Neural cell (in vitro differentiated cells): Measurements from ENCODE around the gene PROX2. TPM values are rescaled to one million over a fixed set of nuclear protein-coding genes. Genes with fewer than 3 reads are reported as not detected.

Source experiments
- H2AFZ ChIP-seq: fragments of 200-600, 300-800 bp; sonication (generic), shearing (Covaris generic); 2 replicates; pipeline ENCODE4 v1.6.0; 2014; ENCODE audit warnings: low read depth, mild to moderate bottlenecking, antibody characterized with exemption, low read length, moderate library complexity
- H3F3A ChIP-seq: fragments of 200-600 bp; shearing (Covaris generic); 2 replicates; pipeline ENCODE4 v1.6.1; 2016; ENCODE audit warnings: mild to moderate bottlenecking, moderate library complexity, mixed read lengths, antibody characterized with exemption, low read length; ENCODE audit not compliant: insufficient read depth, poor library complexity, severe bottlenecking
- H3K27ac ChIP-seq: fragments of 200-600, 300-800 bp; sonication (generic), shearing (Covaris generic); 2 replicates; pipeline ENCODE4 v1.5.1; 2014; ENCODE audit warnings: mild to moderate bottlenecking, low read length, moderate library complexity
- H3K27me3 ChIP-seq: fragments of 300-800, 200-600 bp; sonication (generic), shearing (Covaris generic); 2 replicates; pipeline ENCODE4 v1.6.0; 2014; ENCODE audit warnings: mild to moderate bottlenecking, low read depth, low read length, moderate library complexity; ENCODE audit not compliant: insufficient read depth
- H3K36me3 ChIP-seq: fragments of 300-800, 200-600 bp; sonication (generic), shearing (Covaris generic); 2 replicates; pipeline ENCODE4 v1.5.1; 2014; ENCODE audit warnings: mild to moderate bottlenecking, antibody characterized with exemption, low read length, moderate library complexity; ENCODE audit not compliant: insufficient read depth
- H3K4me2 ChIP-seq: fragments of 300-800, 200-600 bp; sonication (generic), shearing (Covaris generic); 2 replicates; pipeline ENCODE4 v1.6.0; 2014; ENCODE audit warnings: mild to moderate bottlenecking, low read length
- H3K4me3 ChIP-seq: fragments of 300-800, 200-600 bp; sonication (generic), shearing (Covaris generic); 2 replicates; pipeline ENCODE4 v1.5.1; 2014; ENCODE audit warnings: mild to moderate bottlenecking, low read length, moderate library complexity
- H3K79me2 ChIP-seq: fragments of 200-600 bp; shearing (Covaris generic); replicated peaks from 2 replicates; pipeline ENCODE4 v1.6.0; 2014; ENCODE audit warnings: mild to moderate bottlenecking, low read length, moderate library complexity; ENCODE audit not compliant: insufficient read depth
- H3K9ac ChIP-seq: fragments of 300-800, 200-600 bp; sonication (generic), shearing (Covaris generic); 2 replicates; pipeline ENCODE4 v1.6.1; 2016; ENCODE audit warnings: mild to moderate bottlenecking, low read length, mixed read lengths
- H3K9me2 ChIP-seq: fragments of 200-600 bp; shearing (Covaris generic); 2 replicates; pipeline ENCODE4 v1.6.1; 2016; ENCODE audit warnings: mild to moderate bottlenecking, low read length, mixed read lengths; ENCODE audit not compliant: insufficient read depth
- H3K9me3 ChIP-seq: fragments of 200-600, 300-800 bp; sonication (generic), shearing (Covaris generic); 2 replicates; pipeline ENCODE4 v1.6.1; 2016; ENCODE audit warnings: mild to moderate bottlenecking, mixed run types, low read length, moderate library complexity, mixed read lengths
- H4K20me1 ChIP-seq: fragments of 200-600 bp; shearing (Covaris generic); 2 replicates; pipeline ENCODE4 v1.6.1; 2016; ENCODE audit warnings: mild to moderate bottlenecking, mixed run types; ENCODE audit not compliant: insufficient read depth
- CTCF ChIP-seq: fragments of 450-650 bp; IDR thresholded peaks from 2 replicates; pipeline ENCODE4 v1.5.1; 2014; ENCODE audit warnings: antibody characterized with exemption, mild to moderate bottlenecking, moderate library complexity; ENCODE audit not compliant: poor library complexity, severe bottlenecking
- EP300 ChIP-seq: fragments of 450-650 bp; conservative IDR thresholded peaks from 2 replicates; pipeline ENCODE4 v1.6.1; 2014; ENCODE audit warnings: antibody characterized with exemption, mild to moderate bottlenecking, moderate library complexity; ENCODE audit not compliant: poor library complexity, severe bottlenecking
- EZH2 ChIP-seq: fragments of 200-600, 300-800 bp; shearing (Covaris generic), sonication (generic); IDR thresholded peaks from 2 replicates; pipeline ENCODE4 v1.6.1; 2014; ENCODE audit warnings: antibody characterized with exemption, low read length, borderline replicate concordance, mild to moderate bottlenecking; ENCODE audit not compliant: insufficient read depth, poor library complexity, severe bottlenecking
- MXI1 ChIP-seq: fragments of 450-650 bp; conservative IDR thresholded peaks from 2 replicates; pipeline ENCODE4 v1.6.1; 2014; ENCODE audit warnings: antibody characterized with exemption, mild to moderate bottlenecking; ENCODE audit not compliant: poor library complexity, severe bottlenecking
- POLR2AphosphoS5 ChIP-seq: IDR thresholded peaks from 2 replicates; pipeline ENCODE4 v1.6.1; 2012
- RAD21 ChIP-seq: fragments of 450-650 bp; conservative IDR thresholded peaks from 2 replicates; pipeline ENCODE4 v1.6.1; 2014; ENCODE audit warnings: antibody characterized with exemption, mild to moderate bottlenecking, moderate library complexity
- REST ChIP-seq: IDR thresholded peaks from 2 replicates; pipeline ENCODE4 v1.6.1; 2012; ENCODE audit warnings: borderline replicate concordance
- SMC3 ChIP-seq: fragments of 450-650 bp; conservative IDR thresholded peaks from 2 replicates; pipeline ENCODE4 v1.6.1; 2014; ENCODE audit warnings: antibody characterized with exemption, mild to moderate bottlenecking, moderate library complexity; ENCODE audit not compliant: poor library complexity
- TAF1 ChIP-seq: IDR thresholded peaks from 2 replicates; pipeline ENCODE4 v1.6.1; 2012; ENCODE audit warnings: low read depth
- polyA plus RNA-seq: library from polyadenylated mRNA; depleted of rRNA; stranded (reverse); fragments of >200 nt; gene quantifications from 2 replicates; pipeline ENCODE4 v1.2.3, GENCODE V29; 2014

PROX2 gene
- polyA plus RNA-seq, 1 donor from 2014 or later, result not detected

GRCh38 chr14:74911221-74911620, 35.3 kb upstream of the PROX2 start:
- Histone ChIP-seq H4K20me1 (no peaks in the 10 kb centered on the region), H3F3A (no peaks in the 10 kb centered on the region), H2AFZ (no peak overlapping the region), H3K79me2 (no peaks in the 10 kb centered on the region), H3K27ac (no peak overlapping the region), H3K4me3 (no peak overlapping the region), H3K9me3 (no peaks in the 10 kb centered on the region), H3K27me3 (no peaks in the 10 kb centered on the region), H3K4me2 (no peak overlapping the region), H3K9me2 (no peaks in the 10 kb centered on the region), H3K9ac (no peak overlapping the region), H3K36me3 (no peaks in the 10 kb centered on the region)
- TF ChIP-seq POLR2AphosphoS5, result no peak
- TF ChIP-seq SMC3, result no peak
- TF ChIP-seq MXI1, result no peak
- TF ChIP-seq TAF1, result no peak
- no peak for TF ChIP-seq EZH2
- TF ChIP-seq EP300, result no peak

- H3K9me2 ChIP-seq, result no peaks in the 10 kb centered on the region
- no peak overlapping the region for H3K9ac ChIP-seq
- H3K79me2 ChIP-seq, result no peaks in the 10 kb centered on the region
- H3F3A ChIP-seq, result no peaks in the 10 kb centered on the region
- H2AFZ ChIP-seq, result no peak overlapping the region
- no peaks in the 10 kb centered on the region for H3K36me3 ChIP-seq
- H3K27me3 ChIP-seq, result no peaks in the 10 kb centered on the region
- no peak overlapping the region for H3K4me2 ChIP-seq
- H3K4me3 ChIP-seq, result no peak overlapping the region
- no peaks in the 10 kb centered on the region for H4K20me1 ChIP-seq
- H3K27ac ChIP-seq, result no peak overlapping the region
- H3K9me3 ChIP-seq, result no peaks in the 10 kb centered on the region
- TF ChIP-seq CTCF (no peak), TAF1 (no peak), REST (no peak), MXI1 (no peak), EZH2 (no peak), SMC3 (no peak), EP300 (no peak), POLR2AphosphoS5 (no peak), RAD21 (no peak)
Observed at GRCh38 chr14:74910556-74910955, 34.6 kb upstream of the PROX2 start.
